Left ventricle myocardium superior (tissue), 1 donor: ENCODE data around the gene NUP88. TPM values are rescaled to one million over a fixed set of nuclear protein-coding genes. Genes with fewer than 3 reads are reported as not detected.
A peak's percentile ranks its signal among the peaks of the same experiment; 100 is the strongest.

Experiments
- ATAC-seq: fragments of 200-7000 bp; cut with Tn5 transposase; one replicate; pipeline ENCODE4 v1.9.1; 2020; ENCODE audit warnings: mild to moderate bottlenecking, moderate library complexity
- DNase-seq: peaks from one replicate; pipeline ENCODE4 v3.0.0-alpha.2; 2020
- intact Hi-C: fragments of 100-400 bp; cut with micrococcal nuclease; formaldehyde crosslinking; loops from one replicate; pipeline ENCODE4 v1.11.0; 2022
- total RNA-seq: library from RNA; stranded (reverse); fragmentation: NEBNext Ultra II Directional; extraction: Animal tissue kit (Norgen Biotek cat#: 25700); gene quantifications from one replicate; pipeline ENCODE4 v1.2.1, GENCODE V29; 2021
- donor health status: DM: no; HTN: yes; CAD: no; lungs with severe emphysema.

Gene NUP88
- total RNA-seq, 1 donor from 2014 or later = 34.9 TPM

- no peak for DNase-seq
- ATAC-seq = no peak
- intact Hi-C loops = no loop called here
Observed at GRCh38 chr17:5424909-5425308, 5.4 kb upstream of the NUP88 start.

DNA sequence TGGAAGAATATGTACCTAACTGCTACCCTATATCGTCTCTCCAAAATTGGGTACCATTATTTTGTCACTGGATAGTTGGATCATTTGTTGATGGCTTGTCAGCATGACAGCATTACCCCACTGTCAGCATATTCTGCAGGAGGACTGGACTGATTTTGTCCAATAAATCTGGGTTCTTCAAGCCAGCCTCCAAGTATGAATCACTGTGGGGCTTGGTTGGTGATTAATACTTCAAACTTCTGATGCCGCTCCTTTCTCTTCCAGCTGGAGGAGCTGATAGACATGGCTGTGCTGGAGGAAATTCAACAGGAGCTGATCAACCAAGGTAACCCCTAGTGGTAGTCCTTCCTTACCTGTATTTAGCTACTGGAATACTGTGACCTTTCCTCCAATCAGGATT lies 3.0 kb upstream of the NUP88 start:
- intact Hi-C loops = no loop called here
- ATAC-seq = no peak
- no peak for DNase-seq

DNA sequence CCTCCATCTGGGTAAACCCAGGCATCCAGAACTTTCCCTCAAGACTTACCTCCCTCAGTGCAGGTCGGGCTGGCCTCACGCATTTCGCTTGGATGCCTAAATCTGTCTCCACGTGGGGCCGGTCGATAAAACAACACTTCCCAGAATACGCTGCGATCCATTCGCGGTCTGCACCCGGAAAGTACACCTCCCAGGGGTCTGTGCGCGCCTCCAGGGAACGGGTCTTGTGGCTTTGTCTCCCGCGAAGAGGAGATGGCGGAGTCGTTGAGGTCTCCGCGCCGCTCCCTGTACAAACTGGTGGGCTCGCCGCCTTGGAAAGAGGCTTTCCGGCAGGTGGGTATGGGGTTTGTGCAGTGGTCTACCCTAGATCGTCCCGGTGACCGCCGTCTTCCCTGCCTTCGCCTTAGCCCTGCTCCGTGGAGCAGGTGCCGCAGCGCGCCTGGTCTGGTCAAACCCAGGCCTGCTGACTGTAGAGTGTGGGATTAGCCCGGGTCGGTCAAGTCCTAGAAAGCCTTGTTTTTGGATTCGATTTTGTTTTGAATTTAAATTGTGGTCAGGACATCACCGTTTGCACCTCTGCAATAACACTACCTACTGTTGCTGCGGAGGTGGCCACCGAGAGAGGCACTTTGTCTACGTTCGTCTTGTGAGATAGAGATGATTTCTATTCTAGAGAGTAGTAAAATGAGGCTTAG lies 644 bp upstream of the NUP88 start, which contains the start of gene RPAIN:
RPAIN (plus strand) TSS at position 224 of the 695 bp plus-strand sequence; CDS start at position 253, 29 bp downstream.
- intact Hi-C loops = no loop called here
- ATAC-seq = peak; percentile 91
- DNase-seq = peak; percentile 92

DNA sequence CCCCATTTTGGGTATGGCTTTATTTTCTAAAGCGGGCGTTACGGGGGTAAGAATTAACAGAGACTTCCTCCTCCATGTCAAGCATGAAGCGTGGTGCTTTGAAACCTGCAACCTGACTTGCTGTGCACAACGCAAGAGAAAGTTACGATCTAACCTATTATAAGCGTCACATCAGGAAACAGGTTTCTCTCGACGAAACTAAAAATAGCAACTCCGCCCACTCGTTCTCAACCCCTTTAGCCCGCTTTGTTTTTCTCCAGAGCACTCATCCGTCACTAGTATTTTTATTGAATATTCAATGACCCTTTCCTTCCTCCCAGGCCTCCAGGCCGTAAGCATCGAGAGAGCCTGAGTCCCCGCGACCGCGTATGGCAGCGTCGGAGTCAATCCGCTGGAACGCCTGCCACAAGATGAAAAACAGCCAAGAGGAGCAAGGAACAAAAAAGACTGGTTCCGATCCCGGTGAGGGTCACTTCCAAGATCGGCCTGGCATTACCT lies 555 bp downstream of the NUP88 start:
- no peak for DNase-seq
- ATAC-seq = peak; percentile 2
- intact Hi-C loops = no loop called here

- intact Hi-C loops = no loop called here
- DNase-seq (no peak), ATAC-seq (no peak)
Observed at GRCh38 chr17:5416901-5417300, 2.6 kb downstream of the NUP88 start.

GRCh38 chr17:5413682-5414081 lies 5.8 kb downstream of the NUP88 start:
- ATAC-seq (no peak), DNase-seq (no peak)
- intact Hi-C loops = no loop called here

GRCh38 chr17:5410594-5411272 lies 8.7 kb downstream of the NUP88 start:
- no peak for ATAC-seq
- DNase-seq = no peak
- intact Hi-C loops = no loop called here

GRCh38 chr17:5408186-5408585 lies 11.3 kb downstream of the NUP88 start:
- DNase-seq (no peak), ATAC-seq (no peak)
- intact Hi-C loops = no loop called here

- DNase-seq (no peak), ATAC-seq (no peak)
- intact Hi-C loops = no loop called here
Observed at GRCh38 chr17:5405400-5405799, 14.1 kb downstream of the NUP88 start.

GRCh38 chr17:5399767-5400166 lies 19.7 kb downstream of the NUP88 start:
- DNase-seq (no peak), ATAC-seq (no peak)
- intact Hi-C loops = no loop called here

GRCh38 chr17:5396612-5397011 lies 22.9 kb downstream of the NUP88 start:
- ATAC-seq (no peak), DNase-seq (no peak)
- intact Hi-C loops = no loop called here

- ATAC-seq = peak; percentile 42
- no peak for DNase-seq
- intact Hi-C loops = no loop called here
Observed at GRCh38 chr17:5391678-5392077, 27.8 kb downstream of the NUP88 start.

- intact Hi-C loops = no loop called here
- DNase-seq (no peak), ATAC-seq (no peak)
Observed at GRCh38 chr17:5381542-5381941, 37.9 kb downstream of the NUP88 start.

DNA sequence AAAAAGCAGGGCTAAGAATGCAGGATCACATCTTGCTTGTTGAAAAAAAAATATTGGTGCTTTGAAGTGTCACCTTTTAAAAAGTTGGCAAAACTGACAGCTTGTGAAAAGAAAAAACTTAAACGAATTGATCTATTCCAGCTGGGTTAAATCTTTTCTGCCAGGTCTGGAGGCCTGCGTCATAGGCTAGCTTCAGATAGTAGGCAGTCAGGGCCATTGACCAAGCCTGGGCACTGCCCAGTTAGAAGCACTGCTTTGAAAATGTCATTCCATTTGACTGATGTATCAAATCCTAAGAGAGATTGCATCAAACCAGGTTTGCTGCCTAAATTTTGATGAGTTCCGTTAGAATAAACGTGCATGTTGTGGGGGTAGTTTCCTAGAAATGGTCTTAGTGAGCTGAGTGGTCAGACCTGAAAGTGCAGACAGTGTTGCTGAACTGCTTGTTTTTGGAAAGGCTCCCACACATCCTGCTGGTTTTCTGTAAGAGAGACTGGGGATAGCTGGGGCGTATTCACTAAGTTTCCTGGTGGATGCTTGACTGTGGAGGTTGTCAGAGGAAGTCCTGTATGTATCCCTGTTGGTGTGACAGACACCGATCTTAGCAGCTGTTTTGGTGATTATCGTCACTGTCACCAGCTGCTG lies 38.8 kb downstream of the NUP88 start:
- DNase-seq = no peak
- ATAC-seq = peak; percentile 13
- intact Hi-C loops = no loop called here

- intact Hi-C loops = no loop called here
- DNase-seq = no peak
- ATAC-seq = no peak
Observed at GRCh38 chr17:5379351-5380107, 39.9 kb downstream of the NUP88 start.

DNA sequence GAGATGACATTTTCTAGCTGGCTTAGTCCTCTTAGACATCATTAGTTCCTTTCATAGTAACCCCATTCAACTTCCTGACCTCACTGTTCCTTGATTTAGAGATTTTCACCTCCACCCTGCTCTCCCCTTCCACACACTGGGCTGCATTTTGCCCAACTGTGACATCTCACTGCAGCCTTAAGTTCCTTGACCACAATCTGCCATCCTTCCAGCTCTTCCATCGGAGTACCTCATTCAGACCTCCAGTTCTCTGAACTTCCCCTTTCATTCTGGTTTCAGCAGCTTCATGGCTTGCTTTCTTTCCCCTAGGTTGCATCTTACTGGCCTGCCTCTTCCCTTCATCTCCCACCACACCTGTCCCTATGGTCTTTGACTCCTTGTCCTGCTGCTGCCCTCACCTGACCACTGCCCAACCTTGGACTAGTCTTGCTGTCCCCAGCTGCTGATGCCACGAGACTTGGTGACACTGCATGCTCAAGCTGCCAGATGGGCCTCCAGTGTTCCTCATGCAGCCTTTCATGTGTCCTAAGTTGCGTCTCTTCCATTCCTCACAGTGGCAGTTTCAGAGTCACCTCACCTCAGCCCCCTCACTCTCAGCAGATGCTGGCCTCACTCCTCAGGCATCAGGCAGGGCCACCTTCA lies 40.8 kb downstream of the NUP88 start:
- intact Hi-C loops = no loop called here
- DNase-seq (no peak), ATAC-seq (no peak)

DNA sequence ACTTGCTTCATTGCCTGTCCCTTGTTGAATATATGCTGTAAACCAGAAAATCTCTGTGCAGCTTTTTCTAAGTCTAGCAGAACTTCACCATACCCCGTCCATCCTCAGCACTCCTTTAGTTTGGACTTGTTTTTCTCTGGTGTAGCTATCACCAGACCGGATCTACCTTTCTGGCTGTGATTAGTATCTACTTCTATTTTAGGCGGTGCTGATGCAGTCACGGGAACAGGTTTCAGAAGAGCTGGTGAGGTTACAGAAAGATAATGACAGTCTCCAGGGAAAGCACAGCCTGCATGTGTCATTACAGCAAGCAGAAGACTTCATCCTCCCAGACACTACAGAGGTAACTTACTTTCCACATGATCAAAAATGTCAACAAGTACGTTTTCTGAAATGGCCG lies 46.4 kb downstream of the NUP88 start:
- DNase-seq (no peak), ATAC-seq (no peak)
- intact Hi-C loops = no loop called here

DNA sequence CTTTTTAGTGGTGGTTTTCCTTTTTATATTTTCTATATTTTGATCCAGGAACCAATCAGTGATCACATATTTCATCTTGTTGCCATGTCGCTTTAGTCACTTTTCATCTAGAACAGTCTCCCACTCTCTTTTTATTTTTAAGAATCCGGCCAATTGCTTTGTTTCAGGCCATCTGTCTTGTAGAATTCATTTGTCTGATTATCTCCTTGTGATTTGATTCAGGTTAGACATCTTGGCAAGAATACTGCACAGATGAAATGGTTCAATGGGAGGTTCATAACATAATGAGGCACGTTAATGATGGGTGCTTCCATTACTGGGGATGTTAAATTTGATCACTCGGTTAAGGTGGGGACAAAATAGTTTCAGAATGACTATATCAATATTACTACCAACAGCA lies 49.1 kb downstream of the NUP88 start:
- intact Hi-C loops = no loop called here
- ATAC-seq (no peak), DNase-seq (no peak)

GRCh38 chr17:5365831-5366230 lies 53.6 kb downstream of the NUP88 start:
- DNase-seq = no peak
- no peak for ATAC-seq
- intact Hi-C loops = no loop called here
